NCI-H2227 (cell line): ENCODE results near the gene RNPS1.
A peak's percentile ranks its signal among the peaks of the same experiment; 100 is the strongest.
"Not testable (repeated sequence)": the region's sequence is repeated elsewhere in the genome, so short reads cannot be mapped to it uniquely, and the experiment has no call there.

Experiments used
- DNase-seq: peaks from one replicate; lab custom pipeline; 2025; ENCODE audit not compliant: unreplicated experiment; lab: John Stamatoyannopoulos, UW

The RNPS1 gene

DNA sequence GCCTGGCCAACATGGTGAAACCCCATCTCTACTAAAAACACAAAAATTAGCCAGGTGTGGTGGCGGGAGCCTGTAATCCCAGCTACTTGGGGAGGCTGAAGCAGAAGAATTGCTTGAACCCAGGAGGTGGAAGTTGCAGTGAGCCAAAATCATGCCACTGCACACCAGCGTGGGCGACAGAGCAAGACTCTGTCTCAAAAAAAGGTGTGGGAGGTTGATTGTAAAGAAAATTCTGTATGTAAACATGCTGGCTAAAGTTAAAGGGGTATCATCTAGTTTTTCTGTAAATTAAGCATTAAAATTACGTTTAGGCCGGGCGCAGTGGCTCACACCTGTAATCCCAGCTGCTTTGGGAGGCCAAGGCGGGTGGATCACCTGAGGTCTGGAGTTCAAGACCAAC, 9.4 kb downstream of the RNPS1 start:
- DNase-seq, result not testable (repeated sequence)

DNA sequence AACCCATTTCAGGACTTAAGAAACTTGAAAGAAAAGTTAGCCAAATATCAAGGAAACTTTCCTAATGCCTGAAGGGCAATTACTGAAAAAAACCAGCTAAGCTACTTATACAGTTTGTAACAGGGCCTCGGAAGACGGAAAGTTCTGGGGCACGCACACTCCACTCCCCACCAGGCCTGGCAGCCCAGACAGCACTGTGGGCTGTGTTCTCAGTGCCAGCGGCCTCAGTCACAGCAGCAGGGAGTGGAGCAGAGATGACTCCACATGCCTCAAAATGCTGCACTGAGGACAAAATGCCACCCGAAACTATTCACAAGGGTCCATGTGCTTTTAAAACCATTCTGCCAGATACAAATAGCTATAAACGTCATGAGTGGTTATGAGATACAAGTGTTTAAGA, 10.2 kb downstream of the RNPS1 start:
- no peak for DNase-seq

DNA sequence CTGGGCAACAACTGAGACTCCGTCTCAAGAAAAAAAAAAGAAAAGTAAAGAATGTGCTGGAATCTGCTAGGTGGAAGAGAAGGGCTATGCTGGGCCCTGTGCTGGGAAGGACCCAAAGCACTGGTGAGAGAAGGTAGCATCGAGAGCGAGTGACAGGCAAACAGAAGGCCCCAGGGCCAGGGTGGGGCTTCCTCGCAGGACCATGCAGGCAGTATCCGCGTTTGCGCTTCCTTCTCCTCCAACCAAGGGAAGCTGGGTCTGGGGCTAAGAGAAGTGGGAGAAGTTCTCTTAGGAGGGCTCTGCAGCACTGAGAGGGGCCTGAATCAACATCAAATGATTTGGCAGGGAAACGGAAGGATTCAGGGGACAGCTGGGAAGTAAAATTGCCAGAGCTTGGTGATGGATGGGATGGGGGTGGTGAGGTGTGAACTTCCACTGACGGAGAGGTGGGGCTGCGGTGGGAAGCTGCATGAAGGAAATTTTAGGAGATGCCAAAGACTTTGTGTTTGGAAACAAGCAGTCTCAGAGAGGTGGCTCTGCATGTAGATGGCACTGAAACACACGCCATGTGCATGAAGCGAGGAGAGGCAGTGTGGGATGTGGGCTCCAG, 11.3 kb downstream of the RNPS1 start:
- DNase-seq, result no peak

DNA sequence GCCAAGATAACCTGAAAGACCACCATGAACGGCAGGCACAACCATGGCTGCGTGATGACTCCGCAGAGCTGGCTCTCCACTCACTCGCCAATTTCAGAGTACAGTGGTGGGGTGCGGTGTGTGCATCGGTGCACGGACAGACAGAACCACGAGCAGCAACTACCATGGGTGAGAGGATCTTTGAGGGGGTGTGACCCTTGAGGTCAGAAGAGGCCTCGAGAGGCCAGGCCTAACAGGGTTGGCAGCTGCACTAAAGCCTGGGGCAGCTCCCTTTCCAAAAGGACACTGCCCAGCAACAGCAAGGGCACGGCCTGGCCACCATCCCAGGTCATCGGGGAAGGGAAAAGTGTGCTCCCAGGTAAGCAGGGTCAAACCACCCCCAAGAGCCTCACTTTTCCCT, 14.6 kb downstream of the RNPS1 start:
- no peak for DNase-seq

DNA sequence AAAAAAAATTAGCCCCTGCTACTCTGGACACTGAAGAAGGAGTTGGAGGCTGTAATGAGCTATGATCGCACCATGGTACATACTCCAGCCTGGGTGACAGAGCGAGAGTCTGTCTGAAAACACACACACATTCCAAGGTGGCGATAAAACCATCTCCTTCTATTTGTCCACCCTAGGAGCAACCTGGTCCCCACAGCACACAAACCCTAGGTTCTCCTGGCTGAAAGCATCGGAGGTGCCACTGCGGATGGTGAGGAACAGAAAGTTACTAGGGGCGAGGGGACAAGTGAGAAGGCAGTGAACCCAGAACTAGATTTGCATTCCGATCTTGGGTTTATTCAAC, 15.1 kb downstream of the RNPS1 start:
- DNase-seq, result no peak

DNA sequence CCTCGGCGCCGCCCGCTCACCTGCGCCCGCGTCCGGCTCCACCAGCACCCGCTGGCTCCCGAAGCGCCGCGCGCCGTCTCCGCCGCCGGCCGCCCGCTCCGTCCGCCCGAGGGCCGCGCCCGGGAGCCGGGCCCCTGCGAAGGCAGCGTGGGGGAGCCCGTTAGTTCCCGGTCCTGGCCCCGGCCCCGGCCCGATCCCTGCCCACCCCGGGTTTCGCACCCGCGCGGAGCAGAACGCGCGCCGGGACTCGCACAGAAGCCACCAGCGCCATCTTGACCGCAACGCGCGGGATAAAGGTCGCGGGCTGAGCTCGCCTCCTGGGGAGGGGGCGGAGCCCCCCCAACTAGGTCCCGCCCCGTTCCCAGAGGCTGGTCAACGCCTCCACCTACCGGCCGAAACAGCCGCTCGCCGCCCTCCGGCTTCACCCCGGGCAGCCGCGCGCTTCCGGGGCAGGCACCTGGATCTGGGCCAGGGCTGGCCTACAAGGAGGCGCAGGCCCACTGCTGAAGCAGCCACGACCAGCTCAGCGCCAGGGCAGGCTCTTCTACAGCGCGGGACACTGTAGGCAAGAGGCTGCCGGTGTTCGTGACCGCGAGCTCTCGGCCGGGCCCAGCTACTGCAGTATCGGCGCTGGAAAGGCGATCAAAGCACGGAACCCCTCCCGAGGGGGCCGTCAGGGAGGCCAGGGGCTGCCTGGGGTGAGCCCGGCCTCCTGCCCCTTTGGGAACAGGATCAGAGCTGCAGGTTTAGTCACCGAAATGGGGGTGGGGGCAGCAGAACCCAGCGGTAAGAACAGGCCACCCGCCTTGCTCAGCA, 16.4 kb downstream of the RNPS1 start, which contains the start of gene ECI1:
ECI1 (minus strand) TSS at position 292 of the 816 bp plus-strand sequence; CDS start at position 271, 21 bp downstream.
- DNase-seq, result peak; percentile 93

DNA sequence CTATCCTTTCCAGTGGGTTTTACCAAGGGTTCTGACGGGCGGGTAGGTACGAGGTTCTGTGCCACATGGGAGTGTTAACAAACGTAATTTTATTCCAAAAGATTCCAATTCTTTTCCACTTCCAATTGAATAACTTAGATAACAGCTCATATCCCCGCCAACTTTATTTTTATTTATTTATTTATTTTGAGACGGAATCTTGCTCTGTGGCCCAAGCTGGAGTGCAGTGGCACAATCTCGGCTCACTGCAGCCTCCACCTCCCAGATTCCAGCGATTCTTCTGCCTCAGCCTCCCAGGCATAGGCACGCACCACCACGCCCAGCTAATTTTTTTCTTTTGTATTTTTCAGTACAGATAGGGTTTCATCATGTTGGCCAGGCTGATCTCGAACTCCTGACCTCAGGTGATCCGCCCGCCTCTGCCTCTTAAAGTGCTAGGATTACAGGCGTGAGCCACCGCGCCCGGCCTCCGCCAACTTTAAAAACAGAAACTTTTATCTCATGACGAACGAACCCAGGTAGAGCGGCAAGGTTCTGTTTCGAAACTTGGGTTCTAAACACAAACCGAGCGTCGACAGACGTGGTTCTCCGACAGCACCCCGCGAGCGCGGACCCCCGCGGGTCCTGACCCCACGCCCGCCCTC, 17.2 kb downstream of the RNPS1 start:
- DNase-seq, result peak; percentile 52

DNA sequence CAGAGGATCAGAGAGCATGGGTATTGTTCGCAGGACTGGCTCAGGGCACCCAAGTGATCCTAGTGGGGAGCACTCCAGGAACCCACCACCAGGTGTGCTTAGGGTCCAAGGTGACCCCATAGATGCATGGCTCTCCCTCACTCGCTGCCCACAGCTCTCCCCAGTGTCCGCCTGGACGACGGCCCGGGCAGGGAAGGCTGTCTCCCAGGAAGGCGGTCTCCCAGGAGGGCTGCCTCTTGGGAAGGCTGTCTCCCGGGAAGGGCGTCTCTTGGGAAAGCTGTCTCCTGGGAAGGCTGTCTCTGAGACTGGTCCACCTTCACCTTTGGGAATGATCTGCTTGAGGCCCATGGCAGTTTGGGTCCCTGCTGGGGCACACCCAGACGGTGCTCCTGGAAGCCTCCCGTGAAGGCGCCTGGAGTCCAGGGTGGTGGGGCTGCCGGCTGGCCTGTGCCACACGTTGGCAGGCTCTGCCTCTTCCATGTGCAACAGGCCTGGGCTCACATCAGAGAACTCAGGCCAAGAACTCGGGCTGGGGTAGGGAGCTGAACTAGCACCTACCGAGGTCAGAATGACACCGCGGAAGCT, 21.5 kb downstream of the RNPS1 start:
- no peak for DNase-seq

DNA sequence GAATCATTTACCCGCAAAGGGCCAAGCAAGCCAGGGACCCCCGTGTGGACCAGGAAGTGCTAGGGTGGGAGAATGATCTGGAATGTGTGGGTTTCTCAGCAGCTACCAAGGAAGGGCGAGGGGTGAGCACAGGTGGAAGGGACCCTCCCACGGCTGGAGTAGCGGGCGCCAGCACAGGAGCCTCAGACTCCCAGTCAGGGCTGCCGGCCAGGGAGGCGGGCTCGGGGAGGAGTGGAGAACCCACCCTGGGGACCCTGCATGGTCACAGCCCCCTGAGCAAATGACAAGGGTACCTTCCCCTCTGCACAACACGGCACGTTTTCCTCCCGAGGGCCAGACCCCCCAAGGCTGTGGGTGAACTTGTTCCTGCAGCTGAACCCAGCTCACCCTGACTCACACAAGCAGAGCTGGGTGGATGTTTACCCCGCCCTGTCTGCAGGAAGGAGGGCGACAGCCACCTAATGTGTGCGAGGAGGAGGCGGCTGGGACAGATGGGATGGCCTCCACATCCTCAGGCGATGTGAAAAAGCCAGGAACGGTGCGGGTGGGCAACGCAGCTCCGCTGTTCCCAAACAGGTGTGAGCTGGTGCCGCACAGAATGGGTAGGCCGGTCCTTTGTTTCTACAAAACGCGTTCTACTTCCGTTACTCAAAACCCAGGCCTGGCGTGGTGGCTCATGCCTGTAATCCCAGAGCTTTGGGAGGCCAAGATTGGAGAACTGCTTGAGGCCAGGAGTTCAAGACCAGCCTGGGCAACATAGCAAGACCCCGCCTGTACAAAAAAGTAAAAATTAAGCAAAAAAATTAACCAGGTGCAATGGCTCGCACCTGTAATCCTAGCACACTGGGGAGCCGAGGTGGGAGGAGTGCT, 22.8 kb downstream of the RNPS1 start:
- DNase-seq, result no peak

DNA sequence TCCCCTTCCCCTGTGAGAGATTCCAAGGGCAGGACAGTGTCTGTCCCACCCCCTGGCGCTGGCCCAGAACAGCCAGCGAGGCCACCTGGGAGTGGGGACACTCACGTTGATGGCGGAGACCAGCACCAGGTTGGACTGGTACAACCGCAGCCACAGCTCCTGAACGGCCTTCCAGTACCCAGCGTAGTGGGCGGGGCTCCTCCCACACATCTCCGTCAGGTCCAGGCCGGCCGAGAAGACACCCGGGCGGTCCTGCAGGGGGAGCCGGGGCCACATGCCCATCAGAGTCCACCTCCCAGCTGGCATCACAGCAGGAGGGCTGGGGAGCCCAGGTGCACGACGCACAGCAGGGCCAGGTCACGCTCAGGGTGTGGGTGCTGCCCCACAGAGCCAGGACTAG, 23.6 kb downstream of the RNPS1 start:
- no peak for DNase-seq

DNA sequence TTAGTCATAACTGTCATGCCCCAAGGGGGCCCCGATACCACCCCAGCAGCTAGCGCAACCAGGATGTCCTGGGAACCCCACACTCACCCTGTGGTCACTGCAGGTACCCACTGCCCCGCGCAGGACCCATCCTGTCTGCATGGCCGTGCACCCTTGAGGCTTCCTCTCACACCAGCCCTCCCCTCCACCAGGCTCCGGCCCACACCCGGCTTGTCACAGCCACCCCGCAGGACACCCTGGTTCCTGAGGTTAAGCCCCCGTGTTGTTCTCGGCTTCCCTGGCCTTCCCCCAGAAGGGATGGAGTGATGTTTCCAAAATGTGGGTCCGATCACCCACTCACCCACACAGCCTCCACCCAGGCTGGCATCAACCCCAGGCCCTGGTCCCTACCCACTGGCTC, 24.1 kb downstream of the RNPS1 start:
- no peak for DNase-seq

DNA sequence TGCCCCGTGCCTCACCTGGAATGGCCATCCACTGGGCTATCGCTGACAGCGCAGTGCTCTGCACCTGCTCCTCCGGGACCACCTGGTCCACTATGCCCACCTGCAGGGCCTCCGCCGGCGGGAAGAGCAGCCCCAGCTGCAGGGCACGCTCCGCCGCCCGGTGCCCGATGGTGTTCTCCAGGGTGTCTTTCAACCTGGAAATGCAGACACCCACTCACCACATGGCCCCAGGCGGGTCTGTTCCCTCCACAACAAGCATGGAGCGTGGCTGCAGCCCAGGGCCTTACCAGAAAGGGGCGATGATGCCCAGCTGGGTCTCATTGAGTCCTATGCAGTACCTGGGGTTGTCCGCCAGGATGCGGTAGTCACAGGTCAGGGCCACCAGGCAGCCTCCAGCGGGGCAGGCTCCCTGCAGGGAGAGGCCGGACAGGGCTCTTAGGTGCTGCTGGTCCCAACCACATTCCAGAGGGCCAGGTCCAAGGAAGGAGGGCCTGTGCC, 24.8 kb downstream of the RNPS1 start:
- DNase-seq, result no peak

DNA sequence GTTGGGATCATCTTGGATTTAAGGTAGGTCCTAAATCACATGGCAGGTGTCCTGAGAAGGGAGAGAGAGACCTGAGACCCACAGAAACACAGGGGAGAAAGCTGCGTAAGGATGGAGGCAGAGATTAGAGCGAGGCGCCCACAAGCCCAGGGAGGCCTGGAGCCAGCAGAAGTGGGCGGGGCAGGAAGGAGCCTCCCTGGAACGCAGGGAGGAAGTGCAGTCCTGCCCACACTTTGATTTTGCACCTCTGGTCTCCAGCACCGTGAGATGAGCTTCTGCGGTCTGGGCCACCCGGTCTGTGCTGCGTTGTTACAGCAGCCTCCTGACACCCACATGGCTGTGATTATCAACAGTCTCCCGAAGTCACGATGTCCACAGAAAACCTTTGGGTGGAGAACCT, 25.3 kb downstream of the RNPS1 start:
- DNase-seq, result no peak

DNA sequence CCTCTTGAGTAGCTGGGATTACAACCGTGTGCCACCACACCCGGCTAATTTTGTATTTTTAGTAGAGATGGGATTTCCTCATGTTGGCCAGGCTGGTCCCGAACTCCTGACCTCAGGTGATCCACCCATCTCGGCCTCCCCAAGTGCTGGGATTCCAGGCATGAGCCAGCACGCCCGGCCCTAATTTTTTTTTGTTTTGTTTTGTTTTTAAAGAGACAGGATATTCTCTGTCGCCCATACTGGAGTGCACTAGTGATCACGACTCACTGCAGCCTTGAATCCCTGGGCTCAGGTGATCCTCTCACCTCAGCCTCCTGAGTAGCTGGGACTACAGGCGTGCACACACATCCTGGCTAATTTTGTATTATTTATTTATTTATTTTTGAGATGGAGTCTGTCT, 27.6 kb downstream of the RNPS1 start:
- not testable (repeated sequence) for DNase-seq

DNA sequence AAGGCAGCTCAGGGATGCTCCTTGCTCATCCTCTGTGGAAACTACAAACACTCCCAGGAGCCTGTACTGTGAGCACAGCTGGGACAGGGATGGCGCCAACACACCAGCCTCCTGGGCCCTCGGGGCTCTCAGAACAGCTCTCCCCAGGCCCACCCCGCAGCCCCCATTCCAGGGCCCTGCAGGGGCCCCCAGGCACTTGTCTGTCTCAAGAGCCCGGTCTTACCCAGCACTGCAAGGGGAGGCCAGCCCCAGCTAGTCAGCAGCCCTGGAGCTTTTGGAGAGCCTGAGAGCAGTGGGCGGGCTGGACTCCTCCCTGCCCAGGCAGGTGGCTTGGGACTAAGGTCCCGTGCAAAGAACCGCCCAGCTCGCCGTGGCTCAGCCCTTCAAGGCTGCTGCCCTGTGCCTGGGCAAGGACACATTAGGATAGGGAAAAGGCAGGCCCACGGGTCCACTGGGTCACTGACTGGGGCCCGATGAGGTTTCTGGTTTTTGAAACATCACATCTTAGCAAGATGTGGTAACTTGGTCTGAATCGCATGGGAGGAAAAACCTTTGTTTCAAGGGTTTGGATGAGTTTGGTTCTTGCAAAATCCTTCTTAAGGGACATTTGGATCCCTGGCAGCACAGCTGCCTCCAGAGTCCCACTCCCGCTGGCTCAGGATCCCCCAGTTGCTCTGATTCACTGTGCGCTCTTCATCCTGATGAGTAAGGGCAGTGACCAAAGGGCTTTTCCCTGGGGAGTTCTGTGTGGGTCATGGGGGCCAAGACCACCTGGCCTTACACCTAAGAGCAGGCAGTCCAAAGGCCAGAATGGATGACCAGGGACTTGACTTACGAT, 28.9 kb downstream of the RNPS1 start:
- peak; percentile 19 for DNase-seq

DNA sequence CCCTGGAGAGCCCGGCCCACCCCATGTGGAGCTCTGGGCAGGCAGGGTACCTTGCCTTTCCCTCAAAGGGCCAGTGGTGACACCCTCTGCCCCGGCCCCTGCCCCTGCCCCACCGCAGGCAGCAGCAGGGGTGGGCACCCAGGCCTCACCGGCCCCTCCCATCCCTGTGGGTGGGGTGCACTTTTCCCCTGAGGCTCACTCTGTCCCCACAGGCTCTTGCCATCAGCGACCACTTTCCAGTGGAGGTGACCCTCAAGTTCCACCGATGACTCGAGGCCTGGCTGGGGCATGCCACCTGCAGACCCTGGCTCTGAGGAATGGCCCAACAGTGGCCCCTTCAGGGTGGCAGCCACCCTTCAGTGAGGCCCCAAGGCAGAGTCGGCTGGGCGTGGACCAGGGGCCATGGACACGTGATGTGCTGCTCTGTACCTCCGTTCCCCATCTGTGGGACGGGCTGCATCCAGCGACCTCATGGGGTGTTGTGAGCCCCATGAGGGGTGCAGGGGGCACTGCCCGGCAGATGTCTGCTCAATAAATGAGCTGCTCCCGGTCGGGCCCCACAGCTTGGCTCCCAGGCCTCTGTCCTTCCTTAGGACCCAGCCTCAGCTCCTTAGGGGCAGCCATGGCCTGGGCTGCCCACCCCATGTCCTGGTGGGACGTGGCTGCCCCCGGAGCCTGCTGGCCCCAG, 29.6 kb downstream of the RNPS1 start:
- DNase-seq, result no peak

DNA sequence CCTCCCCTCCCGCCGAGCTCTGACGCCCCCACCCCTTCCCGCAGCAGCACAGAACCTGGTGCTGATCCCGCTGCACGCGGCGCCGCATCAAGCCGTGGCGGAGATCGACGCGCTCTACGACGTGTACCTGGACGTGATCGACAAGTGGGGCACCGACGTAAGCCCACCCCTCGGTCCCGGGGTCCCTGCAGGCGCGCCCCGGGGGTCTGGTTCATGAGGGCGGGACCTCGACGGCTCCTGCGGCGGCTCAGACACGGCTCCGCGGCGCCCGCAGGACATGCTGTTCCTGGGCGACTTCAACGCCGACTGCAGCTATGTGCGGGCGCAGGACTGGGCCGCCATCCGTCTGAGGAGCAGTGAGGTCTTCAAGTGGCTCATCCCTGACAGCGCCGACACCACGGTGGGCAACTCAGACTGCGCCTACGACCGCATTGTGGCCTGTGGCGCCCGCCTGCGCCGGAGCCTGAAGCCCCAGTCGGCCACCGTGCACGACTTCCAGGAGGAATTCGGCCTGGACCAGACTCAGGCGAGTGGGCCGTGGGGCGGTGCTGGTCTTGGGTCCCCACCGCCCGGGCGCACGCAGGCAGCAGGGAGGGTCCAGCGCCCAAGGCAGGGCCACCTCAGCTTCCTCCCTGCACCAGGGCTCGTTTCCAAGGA, 30.3 kb downstream of the RNPS1 start:
- no peak for DNase-seq

DNA sequence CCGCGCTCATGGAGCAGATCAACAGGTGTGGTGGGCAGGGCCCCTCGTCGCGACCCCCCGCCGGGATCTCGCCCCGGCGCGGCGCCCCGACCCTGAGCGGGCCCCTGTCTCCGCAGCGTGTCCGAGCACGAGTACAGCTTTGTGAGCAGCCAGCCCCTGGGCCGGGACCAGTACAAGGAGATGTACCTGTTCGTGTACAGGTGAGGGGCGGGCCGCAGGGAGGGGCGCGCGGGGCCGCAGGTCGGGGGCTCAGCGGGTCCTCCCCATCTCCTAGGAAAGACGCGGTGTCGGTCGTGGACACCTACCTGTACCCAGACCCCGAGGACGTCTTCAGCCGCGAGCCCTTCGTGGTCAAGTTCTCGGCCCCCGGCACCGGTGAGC, 30.8 kb downstream of the RNPS1 start:
- DNase-seq, result no peak
